Subcutaneous adipose tissue (tissue), 4 donors: ENCODE results near the gene UNC5B. TPM values are rescaled to one million over a fixed set of nuclear protein-coding genes. Genes with fewer than 3 reads are reported as not detected.

Experiments
- total RNA-seq, 4 donors: library from RNA; depleted of rRNA; stranded (reverse); fragments of >200 nt; gene quantifications; one replicate each; pipeline ENCODE4 v1.1.0, GENCODE V29; 2016
- TF ChIP-seq, protein P1 (sequence below): fragments of 450-650 bp; IDR thresholded peaks from one replicate; pipeline ENCODE4 v1.5.1; 2016; ENCODE audit warnings: low read depth, mild to moderate bottlenecking, control low read depth, antibody characterized with exemption, moderate library complexity

Gene UNC5B
- total RNA-seq, 4 donors from 2014 or later: 0.22 to 1.1 (median 0.91) TPM

DNA sequence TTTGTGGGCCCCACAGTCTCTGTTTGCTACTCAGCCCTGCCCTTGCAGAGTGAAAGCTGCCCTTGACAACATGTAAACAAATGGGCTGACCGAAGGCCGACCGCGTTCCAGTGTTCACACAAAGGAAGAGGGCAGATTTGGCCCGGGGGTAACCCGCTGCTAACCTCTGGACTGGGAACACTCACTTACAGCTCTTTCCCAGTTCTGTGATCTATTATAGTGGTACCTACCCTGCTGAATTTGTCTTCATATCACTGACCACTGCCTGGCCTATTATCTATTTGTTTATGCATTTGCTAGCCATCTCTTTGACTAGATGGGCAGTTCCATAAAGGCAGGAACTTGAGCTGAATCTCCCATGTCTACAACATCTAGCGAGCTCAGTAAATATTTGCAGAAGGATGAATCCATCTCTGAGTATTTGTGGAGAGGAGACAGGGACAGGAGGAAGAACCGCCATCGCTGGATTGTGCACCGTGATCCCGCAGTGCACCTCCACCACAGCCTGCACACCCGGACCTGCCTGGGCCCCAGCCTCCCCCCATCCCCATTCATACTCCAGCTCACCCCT lies 121.9 kb downstream of the UNC5B start:
- TF ChIP-seq, protein P1, sequence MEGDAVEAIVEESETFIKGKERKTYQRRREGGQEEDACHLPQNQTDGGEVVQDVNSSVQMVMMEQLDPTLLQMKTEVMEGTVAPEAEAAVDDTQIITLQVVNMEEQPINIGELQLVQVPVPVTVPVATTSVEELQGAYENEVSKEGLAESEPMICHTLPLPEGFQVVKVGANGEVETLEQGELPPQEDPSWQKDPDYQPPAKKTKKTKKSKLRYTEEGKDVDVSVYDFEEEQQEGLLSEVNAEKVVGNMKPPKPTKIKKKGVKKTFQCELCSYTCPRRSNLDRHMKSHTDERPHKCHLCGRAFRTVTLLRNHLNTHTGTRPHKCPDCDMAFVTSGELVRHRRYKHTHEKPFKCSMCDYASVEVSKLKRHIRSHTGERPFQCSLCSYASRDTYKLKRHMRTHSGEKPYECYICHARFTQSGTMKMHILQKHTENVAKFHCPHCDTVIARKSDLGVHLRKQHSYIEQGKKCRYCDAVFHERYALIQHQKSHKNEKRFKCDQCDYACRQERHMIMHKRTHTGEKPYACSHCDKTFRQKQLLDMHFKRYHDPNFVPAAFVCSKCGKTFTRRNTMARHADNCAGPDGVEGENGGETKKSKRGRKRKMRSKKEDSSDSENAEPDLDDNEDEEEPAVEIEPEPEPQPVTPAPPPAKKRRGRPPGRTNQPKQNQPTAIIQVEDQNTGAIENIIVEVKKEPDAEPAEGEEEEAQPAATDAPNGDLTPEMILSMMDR: no peak

DNA sequence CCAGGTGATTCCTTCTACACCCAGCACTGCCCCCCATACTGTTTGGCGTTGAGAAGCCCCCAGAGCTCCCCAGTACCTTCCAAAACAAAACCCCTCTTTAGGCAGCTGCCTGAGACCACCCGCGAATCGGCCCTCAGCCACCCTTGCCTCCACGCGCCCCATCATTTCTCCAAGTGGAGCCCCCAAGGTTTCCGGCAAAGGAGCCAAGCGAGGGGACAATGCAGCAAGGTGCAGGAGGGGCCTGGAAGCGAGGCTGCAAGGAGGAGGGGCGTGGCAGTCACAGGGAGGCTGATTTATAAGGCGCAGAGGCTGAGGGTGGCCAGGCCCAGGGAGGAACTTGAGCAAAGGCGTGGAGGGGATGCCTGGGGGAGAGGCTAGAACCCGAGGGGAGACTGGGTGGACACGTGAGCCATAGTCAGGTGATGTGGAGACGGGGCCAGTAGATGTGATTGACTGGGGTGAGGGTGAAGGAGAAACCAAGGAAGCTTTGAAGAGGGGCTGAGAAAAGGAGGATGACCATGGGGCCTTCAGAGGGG lies 122.9 kb downstream of the UNC5B start:
- TF ChIP-seq, protein P1: no peak

- TF ChIP-seq, protein P1: no peak
Observed at GRCh38 chr10:71336632-71337031, 124.3 kb downstream of the UNC5B start.

- TF ChIP-seq, protein P1: no peak
Observed at GRCh38 chr10:71337219-71337701, 124.9 kb downstream of the UNC5B start.

GRCh38 chr10:71338728-71339495 lies 126.5 kb downstream of the UNC5B start:
- TF ChIP-seq, protein P1: no peak

GRCh38 chr10:71339796-71340589 lies 127.6 kb downstream of the UNC5B start:
- TF ChIP-seq, protein P1: no peak
